ENCODE measurements around the gene OCA2. TPM values are rescaled to one million over a fixed set of nuclear protein-coding genes. Genes with fewer than 3 reads are reported as not detected.

OCA2 gene
- total and polyA plus RNA-seq, 2 of the 4 experiments (the other 2 are of a cell fraction): under 0.01 to 0.03 TPM

DNA sequence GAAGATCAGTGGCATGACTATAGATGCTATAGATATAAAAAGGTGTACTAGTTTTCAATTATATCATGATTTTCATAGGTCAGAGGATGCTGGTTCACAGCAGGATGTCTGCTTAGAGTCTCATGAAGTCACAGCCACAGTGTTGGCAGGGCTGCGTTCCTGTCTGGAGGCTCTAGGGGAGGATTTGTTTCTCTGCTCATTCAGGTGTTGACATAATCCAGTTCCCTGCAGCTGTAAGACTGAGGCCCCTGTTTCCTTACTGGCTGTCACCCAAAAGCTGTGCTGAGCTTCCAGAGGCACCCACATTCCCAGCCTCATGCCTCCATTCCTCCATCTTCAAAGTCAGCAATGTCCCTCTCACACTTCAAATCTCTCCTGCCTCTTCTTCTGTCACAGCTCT lies 170.7 kb downstream of the OCA2 start:
- Histone ChIP-seq H3K9me1 (ENCODE audit: insufficient read depth, low read length) (no peaks in the 10 kb centered on the region), H3K4me2 (ENCODE audit: low read depth, low read length) (no peak overlapping the region), H3K9me3 (ENCODE audit: control insufficient read depth, insufficient read depth, low read length) (peaks cover 5% of the 10 kb centered on the region; the same call in 1 of the 2 replicates), H2BK15ac (ENCODE audit: low read depth, low read length) (no peak overlapping the region), H3K14ac (replicated peaks; ENCODE audit: low read depth, low read length) (no peak overlapping the region), H2AK9ac (replicated peaks; ENCODE audit: low read depth, low read length, poor library complexity) (no peak overlapping the region), H4K91ac (ENCODE audit: insufficient read depth, low read depth, low read length) (no peak overlapping the region), H3K79me1 (ENCODE audit: low read depth in 1 of 2, low read length in 2 of 2) (no peaks in the 10 kb centered on the region), H3K18ac (ENCODE audit: low read depth, low read length) (no peak overlapping the region), H4K20me1 (ENCODE audit: insufficient read depth, low read length) (no peaks in the 10 kb centered on the region), H3K27me3 (ENCODE audit: control insufficient read depth, insufficient read depth, low read length) (no peaks in the 10 kb centered on the region), H3K4ac (ENCODE audit: low read depth, low read length) (no peak overlapping the region), H2BK5ac (ENCODE audit: low read depth, low read length, poor library complexity, severe bottlenecking) (no peak overlapping the region), H3K4me1 (ENCODE audit: control insufficient read depth, insufficient read depth, low read length) (no peaks in the 10 kb centered on the region), H3K36me3 (ENCODE audit: control insufficient read depth, insufficient read depth, low read length) (no peaks in the 10 kb centered on the region), H3K4me3 (ENCODE audit: insufficient read depth, low read depth, low read length) (no peak overlapping the region), H4K8ac (ENCODE audit: low read depth in 2 of 2, low read length in 2 of 2) (no peak overlapping the region), H3K9ac (ENCODE audit: low read depth, low read length) (no peak overlapping the region), H2BK120ac (ENCODE audit: low read depth, low read length) (no peak overlapping the region), H4K5ac (ENCODE audit: low read depth, low read length) (no peak overlapping the region), H2AK5ac (ENCODE audit: low read depth, low read length) (no peak overlapping the region), H3K56ac (ENCODE audit: extremely low read depth, insufficient read depth, low read length) (no peak overlapping the region), H2BK20ac (ENCODE audit: low read depth, low read length) (no peak overlapping the region), H2AFZ (replicated peaks; ENCODE audit: low read length, poor library complexity) (no peak overlapping the region), H3K23ac (ENCODE audit: low read depth, low read length) (no peak overlapping the region), H3K27ac (ENCODE audit: insufficient read depth, low read length) (no peak overlapping the region)
- WGBS, 2 experiments (ENCODE audit: extremely low coverage in 2 of 2, insufficient read length in 1 of 2): no CpG with 5 or more reads among the region's 1 CpG
- DNase-seq (no peak), ATAC-seq (ENCODE audit: low read depth) (no peak)
- ChIA-PET CTCF (no interaction called here), POLR2A (ENCODE audit: unreplicated experiment) (no interaction called here)
- BruUV-seq (replicated peaks): no TSS peak
- in situ Hi-C loops (cut with MboI; ENCODE audit: low sequenced_read_pairs) (no loop called here), intact Hi-C loops (cut with micrococcal nuclease) (no loop called here), dilution Hi-C loops (cut with HindIII; ENCODE audit: low sequenced_read_pairs, unreplicated experiment) (no loop called here)
- TF ChIP-seq, protein P1, sequence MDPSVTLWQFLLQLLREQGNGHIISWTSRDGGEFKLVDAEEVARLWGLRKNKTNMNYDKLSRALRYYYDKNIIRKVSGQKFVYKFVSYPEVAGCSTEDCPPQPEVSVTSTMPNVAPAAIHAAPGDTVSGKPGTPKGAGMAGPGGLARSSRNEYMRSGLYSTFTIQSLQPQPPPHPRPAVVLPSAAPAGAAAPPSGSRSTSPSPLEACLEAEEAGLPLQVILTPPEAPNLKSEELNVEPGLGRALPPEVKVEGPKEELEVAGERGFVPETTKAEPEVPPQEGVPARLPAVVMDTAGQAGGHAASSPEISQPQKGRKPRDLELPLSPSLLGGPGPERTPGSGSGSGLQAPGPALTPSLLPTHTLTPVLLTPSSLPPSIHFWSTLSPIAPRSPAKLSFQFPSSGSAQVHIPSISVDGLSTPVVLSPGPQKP (IDR thresholded peaks at IDR 0.05; ENCODE audit: borderline replicate concordance, low read depth, low read length): no peak
- TF ChIP-seq CEBPB (IDR thresholded peaks at IDR 0.05; ENCODE audit: low read depth, low read length) (no peak), FOS (IDR thresholded peaks at IDR 0.05; ENCODE audit: low read depth, low read length) (no peak), POLR2A (IDR thresholded peaks at IDR 0.05; ENCODE audit: low read depth, low read length) (no peak), MAFK (IDR thresholded peaks at IDR 0.05; ENCODE audit: low read depth, low read length) (no peak), MXI1 (IDR thresholded peaks at IDR 0.05; ENCODE audit: borderline replicate concordance, low read depth, low read length) (no peak), RAD21 (IDR thresholded peaks at IDR 0.05; ENCODE audit: low read length) (no peak), RCOR1 (IDR thresholded peaks at IDR 0.05; ENCODE audit: insufficient replicate concordance, low read length) (no peak), SMC3 (IDR thresholded peaks at IDR 0.05; ENCODE audit: low read depth, low read length) (no peak), NFE2L2 (IDR thresholded peaks at IDR 0.05; ENCODE audit: low read depth, low read length) (no peak)
- TF ChIP-seq, protein P2, sequence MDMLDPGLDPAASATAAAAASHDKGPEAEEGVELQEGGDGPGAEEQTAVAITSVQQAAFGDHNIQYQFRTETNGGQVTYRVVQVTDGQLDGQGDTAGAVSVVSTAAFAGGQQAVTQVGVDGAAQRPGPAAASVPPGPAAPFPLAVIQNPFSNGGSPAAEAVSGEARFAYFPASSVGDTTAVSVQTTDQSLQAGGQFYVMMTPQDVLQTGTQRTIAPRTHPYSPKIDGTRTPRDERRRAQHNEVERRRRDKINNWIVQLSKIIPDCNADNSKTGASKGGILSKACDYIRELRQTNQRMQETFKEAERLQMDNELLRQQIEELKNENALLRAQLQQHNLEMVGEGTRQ (IDR thresholded peaks at IDR 0.05; ENCODE audit: low read depth, low read length): no peak

Data from IMR-90 (cell line).